ENCODE results near the gene ALDH9A1.

Gene ALDH9A1

DNA sequence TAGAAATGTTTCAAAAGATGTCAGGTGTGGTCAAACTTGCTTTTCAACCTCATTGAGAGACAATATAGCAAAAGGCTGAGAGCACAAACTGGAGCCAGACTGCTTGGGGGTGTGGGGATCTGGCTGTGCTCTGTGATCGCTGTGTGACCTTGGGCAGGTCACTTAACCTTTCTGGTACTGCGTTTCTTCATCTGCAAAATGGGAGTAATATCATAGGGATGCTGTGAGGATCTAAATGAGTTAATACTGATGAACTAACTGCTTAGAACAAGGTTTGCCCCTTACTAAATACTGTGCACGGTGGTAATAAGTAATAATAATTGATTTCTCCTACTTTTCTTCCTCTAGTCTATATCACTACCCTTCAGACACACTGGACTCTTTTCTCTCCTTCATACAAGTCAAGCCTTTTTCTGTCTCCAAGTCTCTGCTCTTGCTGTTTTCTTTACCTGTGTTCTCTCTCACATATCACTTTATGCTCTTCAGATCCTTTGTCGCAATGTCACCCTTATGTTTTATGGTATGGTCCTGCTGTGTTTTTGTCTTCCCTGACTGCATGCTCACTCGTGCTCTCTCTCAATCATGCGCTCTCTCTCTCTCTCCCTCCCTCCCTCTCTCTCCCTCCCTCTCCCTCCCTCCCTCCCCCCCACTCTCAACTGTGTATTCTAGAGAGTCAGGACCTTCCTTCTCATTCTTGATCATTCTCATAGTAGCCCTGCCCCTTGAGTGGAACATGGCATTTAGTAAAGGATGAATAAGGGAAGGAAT is 64.0 kb downstream of the ALDH9A1 start:
- Histone ChIP-seq H3K27me3 (ENCODE audit: insufficient read depth, low read length) (0 out of 2 replicates have a peak, but pooled peaks cover 4% of the 10 kb centered on the region), H2AFZ (ENCODE audit: low read length) (no peak overlapping the region), H4K20me1 (ENCODE audit: insufficient read depth, low read length) (no peaks in the 10 kb centered on the region), H3K27ac (ENCODE audit: low read depth, low read length, poor library complexity, severe bottlenecking) (no peak overlapping the region), H3K9ac (ENCODE audit: low read length) (no peak overlapping the region), H3K9me3 (ENCODE audit: low read length) (no peaks in the 10 kb centered on the region), H3K79me2 (ENCODE audit: insufficient read depth, low read length) (no peaks in the 10 kb centered on the region), H3K4me1 (ENCODE audit: insufficient read depth, low read length, severe bottlenecking) (peaks cover 18% of the 10 kb centered on the region), H3F3A (ENCODE audit: insufficient read depth, low read length) (no peaks in the 10 kb centered on the region), H3K4me3 (ENCODE audit: low read depth, low read length, poor library complexity, severe bottlenecking) (no peak overlapping the region), H3K4me2 (ENCODE audit: low read length) (no peak overlapping the region), H3K9me2 (ENCODE audit: low read depth, low read length) (no peaks in the 10 kb centered on the region), H3K36me3 (ENCODE audit: insufficient read depth, low read length) (no peaks in the 10 kb centered on the region)
- no peak for TF ChIP-seq EZH2 (IDR thresholded peaks at IDR 0.05; ENCODE audit: borderline replicate concordance, low read length)
- TF ChIP-seq, protein P1, sequence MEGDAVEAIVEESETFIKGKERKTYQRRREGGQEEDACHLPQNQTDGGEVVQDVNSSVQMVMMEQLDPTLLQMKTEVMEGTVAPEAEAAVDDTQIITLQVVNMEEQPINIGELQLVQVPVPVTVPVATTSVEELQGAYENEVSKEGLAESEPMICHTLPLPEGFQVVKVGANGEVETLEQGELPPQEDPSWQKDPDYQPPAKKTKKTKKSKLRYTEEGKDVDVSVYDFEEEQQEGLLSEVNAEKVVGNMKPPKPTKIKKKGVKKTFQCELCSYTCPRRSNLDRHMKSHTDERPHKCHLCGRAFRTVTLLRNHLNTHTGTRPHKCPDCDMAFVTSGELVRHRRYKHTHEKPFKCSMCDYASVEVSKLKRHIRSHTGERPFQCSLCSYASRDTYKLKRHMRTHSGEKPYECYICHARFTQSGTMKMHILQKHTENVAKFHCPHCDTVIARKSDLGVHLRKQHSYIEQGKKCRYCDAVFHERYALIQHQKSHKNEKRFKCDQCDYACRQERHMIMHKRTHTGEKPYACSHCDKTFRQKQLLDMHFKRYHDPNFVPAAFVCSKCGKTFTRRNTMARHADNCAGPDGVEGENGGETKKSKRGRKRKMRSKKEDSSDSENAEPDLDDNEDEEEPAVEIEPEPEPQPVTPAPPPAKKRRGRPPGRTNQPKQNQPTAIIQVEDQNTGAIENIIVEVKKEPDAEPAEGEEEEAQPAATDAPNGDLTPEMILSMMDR (IDR thresholded peaks at IDR 0.05; ENCODE audit: low read length): no peak

DNA sequence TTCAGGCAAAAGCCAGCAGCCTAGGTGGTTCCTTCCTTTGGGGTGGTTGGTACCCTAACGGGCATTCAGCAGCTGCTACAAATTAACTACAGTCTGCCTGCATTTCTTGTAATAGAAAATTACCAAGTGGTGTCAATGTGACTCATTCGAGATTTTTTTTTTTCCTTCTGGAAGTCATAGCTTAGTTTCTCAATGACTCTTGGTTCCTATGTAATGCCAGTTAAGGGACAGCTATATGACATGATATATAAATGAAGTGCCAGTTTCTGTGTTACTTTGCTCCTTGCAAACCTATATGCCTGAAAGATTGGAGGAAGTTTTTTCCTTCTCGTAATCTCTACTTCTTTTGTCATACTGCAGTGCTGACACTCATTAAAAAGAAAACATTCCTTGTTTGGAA is 64.7 kb downstream of the ALDH9A1 start:
- no peak for TF ChIP-seq EZH2 (IDR thresholded peaks at IDR 0.05; ENCODE audit: borderline replicate concordance, low read length)
- TF ChIP-seq, protein P1 (IDR thresholded peaks at IDR 0.05; ENCODE audit: low read length): no peak

GRCh38 chr1:165632491-165632890 is 65.9 kb downstream of the ALDH9A1 start:
- no peak overlapping the region for H3K27ac ChIP-seq (ENCODE audit: low read depth, low read length, poor library complexity, severe bottlenecking)
- H3K4me3 ChIP-seq (ENCODE audit: low read depth, low read length, poor library complexity, severe bottlenecking): no peak overlapping the region
- no peak overlapping the region for H2AFZ ChIP-seq (ENCODE audit: low read length)

More for the DNA sequence above, 64.7 kb downstream of the ALDH9A1 start:
- H3K27ac ChIP-seq (ENCODE audit: low read depth, low read length, poor library complexity, severe bottlenecking): no peak overlapping the region
- no peaks in the 10 kb centered on the region for H3K36me3 ChIP-seq (ENCODE audit: insufficient read depth, low read length)
- peaks cover 18% of the 10 kb centered on the region for H3K4me1 ChIP-seq (ENCODE audit: insufficient read depth, low read length, severe bottlenecking)
- H3K4me3 ChIP-seq (ENCODE audit: low read depth, low read length, poor library complexity, severe bottlenecking): no peak overlapping the region
- no peaks in the 10 kb centered on the region for H3K9me2 ChIP-seq (ENCODE audit: low read depth, low read length)
- H3K27me3 ChIP-seq (ENCODE audit: insufficient read depth, low read length): 0 out of 2 replicates have a peak, but pooled peaks cover 4% of the 10 kb centered on the region
- no peak overlapping the region for H3K4me2 ChIP-seq (ENCODE audit: low read length)
- no peak overlapping the region for H3K9ac ChIP-seq (ENCODE audit: low read length)
- no peaks in the 10 kb centered on the region for H4K20me1 ChIP-seq (ENCODE audit: insufficient read depth, low read length)
- H2AFZ ChIP-seq (ENCODE audit: low read length): no peak overlapping the region
- no peaks in the 10 kb centered on the region for H3K9me3 ChIP-seq (ENCODE audit: low read length)
- H3K79me2 ChIP-seq (ENCODE audit: insufficient read depth, low read length): no peaks in the 10 kb centered on the region
- H3F3A ChIP-seq (ENCODE audit: insufficient read depth, low read length): no peaks in the 10 kb centered on the region

More at GRCh38 chr1:165632491-165632890, 65.9 kb downstream of the ALDH9A1 start:
- H3K36me3 ChIP-seq (ENCODE audit: insufficient read depth, low read length): no peaks in the 10 kb centered on the region
- H3K9me3 ChIP-seq (ENCODE audit: low read length): no peaks in the 10 kb centered on the region
- H3K27me3 ChIP-seq (ENCODE audit: insufficient read depth, low read length): 0 out of 2 replicates have a peak, but pooled peaks cover 4% of the 10 kb centered on the region
- no peaks in the 10 kb centered on the region for H3K9me2 ChIP-seq (ENCODE audit: low read depth, low read length)
- H3K4me2 ChIP-seq (ENCODE audit: low read length): no peak overlapping the region
- H3K9ac ChIP-seq (ENCODE audit: low read length): no peak overlapping the region
- no peaks in the 10 kb centered on the region for H4K20me1 ChIP-seq (ENCODE audit: insufficient read depth, low read length)
- H3K4me1 ChIP-seq (ENCODE audit: insufficient read depth, low read length, severe bottlenecking): peaks cover 18% of the 10 kb centered on the region
- H3K79me2 ChIP-seq (ENCODE audit: insufficient read depth, low read length): no peaks in the 10 kb centered on the region
- no peaks in the 10 kb centered on the region for H3F3A ChIP-seq (ENCODE audit: insufficient read depth, low read length)
- TF ChIP-seq, protein P1 (IDR thresholded peaks at IDR 0.05; ENCODE audit: low read length): no peak
- TF ChIP-seq EZH2 (IDR thresholded peaks at IDR 0.05; ENCODE audit: borderline replicate concordance, low read length): no peak

Data from OCI-LY1 (cell line).